ENCODE data around the gene TBK1. TPM values are rescaled to one million over a fixed set of nuclear protein-coding genes. Genes with fewer than 3 reads are reported as not detected.
"Not testable (repeated sequence)": the region's sequence is repeated elsewhere in the genome, so short reads cannot be mapped to it uniquely, and the experiment has no call there.

Gene TBK1
- total and polyA plus RNA-seq, 2 of the 4 experiments (the other 2 are of a cell fraction): 9.9 to 11.6 TPM

DNA sequence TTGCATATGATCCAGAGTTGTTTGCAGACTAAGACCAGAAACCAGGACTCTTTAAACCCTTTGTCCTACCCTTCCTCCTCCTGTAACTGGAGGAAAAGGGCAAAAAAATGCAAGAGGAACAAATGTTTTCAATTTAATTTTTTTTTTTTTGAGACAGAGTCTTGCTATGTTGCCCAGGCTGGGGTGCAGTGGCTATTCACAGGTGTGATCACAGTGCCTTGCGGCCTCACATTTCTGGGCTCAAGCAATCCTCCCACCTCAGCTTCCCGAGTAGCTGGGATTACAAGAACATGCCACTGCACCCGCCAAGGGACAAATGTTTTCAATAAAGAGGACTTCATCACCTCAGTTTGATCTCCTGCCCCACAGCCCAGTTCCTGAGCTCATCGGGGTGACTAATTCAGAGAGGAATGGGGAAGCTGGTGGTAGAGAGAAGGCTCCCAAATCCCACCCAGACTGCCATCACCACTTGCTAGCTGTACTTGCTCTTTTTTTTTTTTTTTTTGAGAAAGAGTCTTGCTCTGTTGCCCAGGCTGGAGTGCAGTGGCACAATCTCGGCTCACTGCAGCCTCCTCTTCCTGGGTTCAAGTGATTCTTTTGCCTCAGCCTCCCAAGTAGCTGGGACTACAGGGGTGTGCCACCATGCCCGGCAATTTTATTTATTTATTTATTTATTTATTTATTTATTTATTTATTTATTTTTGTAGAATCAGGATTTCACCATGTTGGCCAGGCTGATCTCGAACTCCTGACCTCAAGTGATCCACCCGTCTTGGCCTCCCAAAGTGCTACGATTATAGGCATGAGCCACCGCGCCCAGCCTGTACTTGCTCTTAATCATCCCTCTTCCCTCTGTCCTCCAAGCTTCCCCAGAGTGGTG lies 71.9 kb downstream of the TBK1 start:
- H2BK15ac ChIP-seq (ENCODE audit: low read depth, low read length); H3K27ac ChIP-seq (ENCODE audit: insufficient read depth, low read length); H2BK5ac ChIP-seq (ENCODE audit: low read depth, low read length, poor library complexity, severe bottlenecking); H3K56ac ChIP-seq (ENCODE audit: extremely low read depth, insufficient read depth, low read length); H3K23ac ChIP-seq (ENCODE audit: low read depth, low read length); H3K4me2 ChIP-seq (ENCODE audit: low read depth, low read length); H3K4me1 ChIP-seq (ENCODE audit: control insufficient read depth, insufficient read depth, low read length); H3K9ac ChIP-seq (ENCODE audit: low read depth, low read length); dilution Hi-C loops (cut with HindIII; ENCODE audit: low sequenced_read_pairs, unreplicated experiment); H3K14ac ChIP-seq (replicated peaks; ENCODE audit: low read depth, low read length); H4K20me1 ChIP-seq (ENCODE audit: insufficient read depth, low read length); H3K9me3 ChIP-seq (ENCODE audit: control insufficient read depth, insufficient read depth, low read length); POLR2A ChIA-PET (ENCODE audit: unreplicated experiment); H3K18ac ChIP-seq (ENCODE audit: low read depth, low read length); H3K36me3 ChIP-seq (ENCODE audit: control insufficient read depth, insufficient read depth, low read length); H3K4me3 ChIP-seq (ENCODE audit: insufficient read depth, low read depth, low read length); H4K8ac ChIP-seq (ENCODE audit: low read depth in 2 of 2, low read length in 2 of 2); BruUV-seq (replicated peaks); H2AK9ac ChIP-seq (replicated peaks; ENCODE audit: low read depth, low read length, poor library complexity); in situ Hi-C loops (cut with MboI; ENCODE audit: low sequenced_read_pairs); H3K9me1 ChIP-seq (ENCODE audit: insufficient read depth, low read length); H3K79me1 ChIP-seq (ENCODE audit: low read depth in 1 of 2, low read length in 2 of 2); intact Hi-C loops (cut with micrococcal nuclease); H4K91ac ChIP-seq (ENCODE audit: insufficient read depth, low read depth, low read length); H3K27me3 ChIP-seq (ENCODE audit: control insufficient read depth, insufficient read depth, low read length): not testable (repeated sequence)
- Histone ChIP-seq H2BK120ac (ENCODE audit: low read depth, low read length) (peak overlapping the region; percentile 69), H2AK5ac (ENCODE audit: low read depth, low read length) (peak overlapping the region; percentile 46; the same call in 1 of the 2 replicates), H2BK20ac (ENCODE audit: low read depth, low read length) (peak overlapping the region; percentile 41; the same call in 1 of the 2 replicates), H4K5ac (ENCODE audit: low read depth, low read length) (peak overlapping the region; percentile 23; the same call in 1 of the 2 replicates), H2AFZ (replicated peaks; ENCODE audit: low read length, poor library complexity) (peak overlapping the region; percentile 52), H3K4ac (ENCODE audit: low read depth, low read length) (peak overlapping the region; percentile 20)
- 100% methylated on average over 2 of the region's 11 CpGs; no CpG with 5 or more reads in 1 of the 2 experiments for WGBS, 2 experiments (ENCODE audit: extremely low coverage in 2 of 2, insufficient read length in 1 of 2)
- CTCF ChIA-PET: interaction anchor here (0.6 to 2.3 kb wide), 4 partner anchors 9 to 146 kb away, joined by 4 to 6 read pairs (median 6); no protein-coding TSS in a partner anchor
- peak; percentile 63 for DNase-seq
- ATAC-seq (ENCODE audit: low read depth): 0 out of 2 replicates have a peak, but pooled peaks have one; percentile 34

Data from IMR-90 (cell line).